Fibroblast of lung (primary cell): ENCODE measurements around the gene DPY30.

ENCODE experiments used
- CTCF ChIP-seq, 2 donors: IDR thresholded peaks in 1 of 2; conservative IDR thresholded peaks in 1 of 2; 1 replicate in 1 of 2; 2 replicates in 1 of 2; pipeline ENCODE4 v1.5.1; 2011 to 2012; ENCODE audit warnings: low read length in 2 of 2, control low read depth in 1 of 2, inconsistent platforms in 1 of 2, low read depth in 1 of 2, mild to moderate bottlenecking in 1 of 2
- EZH2 ChIP-seq: IDR thresholded peaks from 2 replicates; pipeline ENCODE4 v1.5.1; 2012; ENCODE audit warnings: low read length, control low read depth, mild to moderate bottlenecking; ENCODE audit errors: missing control alignments

- no peak for TF ChIP-seq CTCF (conservative IDR thresholded peaks at IDR 0.05 in 1 of 2, IDR thresholded peaks at IDR 0.05 in 1 of 2; ENCODE audit: low read depth in 1 of 2, low read length in 2 of 2)
- no peak for TF ChIP-seq EZH2
Measured at GRCh38 chr2:31989946-31990345, 49.7 kb downstream of the DPY30 start.
